Right lung (tissue), 5 donors: ENCODE data around the gene AMIGO2. TPM values are rescaled to one million over a fixed set of nuclear protein-coding genes. Genes with fewer than 3 reads are reported as not detected.

Experiments
- DNase-seq, 2 donors: peaks; one replicate each; pipeline ENCODE4 v3.0.0-alpha.2; 2013
- polyA plus RNA-seq, 5 donors: library from polyadenylated mRNA; unstranded; fragments of 120-200 nt; gene quantifications; one replicate each; pipeline versions ENCODE4 v1.2.1 to v1.2.3, GENCODE V29; 2013; ENCODE audit warnings: inconsistent platforms in 1 of 5, low replicate concordance in 1 of 5; ENCODE audit not compliant: insufficient read length in 5 of 5, insufficient read depth in 1 of 5

AMIGO2 gene
- polyA plus RNA-seq, 5 donors: 2.2 to 3.8 (median 2.9) TPM

GRCh38 chr12:47035484-47035883, 44.3 kb downstream of the AMIGO2 start:
- DNase-seq: no peak

GRCh38 chr12:47034661-47035060, 45.1 kb downstream of the AMIGO2 start:
- DNase-seq: no peak

DNA sequence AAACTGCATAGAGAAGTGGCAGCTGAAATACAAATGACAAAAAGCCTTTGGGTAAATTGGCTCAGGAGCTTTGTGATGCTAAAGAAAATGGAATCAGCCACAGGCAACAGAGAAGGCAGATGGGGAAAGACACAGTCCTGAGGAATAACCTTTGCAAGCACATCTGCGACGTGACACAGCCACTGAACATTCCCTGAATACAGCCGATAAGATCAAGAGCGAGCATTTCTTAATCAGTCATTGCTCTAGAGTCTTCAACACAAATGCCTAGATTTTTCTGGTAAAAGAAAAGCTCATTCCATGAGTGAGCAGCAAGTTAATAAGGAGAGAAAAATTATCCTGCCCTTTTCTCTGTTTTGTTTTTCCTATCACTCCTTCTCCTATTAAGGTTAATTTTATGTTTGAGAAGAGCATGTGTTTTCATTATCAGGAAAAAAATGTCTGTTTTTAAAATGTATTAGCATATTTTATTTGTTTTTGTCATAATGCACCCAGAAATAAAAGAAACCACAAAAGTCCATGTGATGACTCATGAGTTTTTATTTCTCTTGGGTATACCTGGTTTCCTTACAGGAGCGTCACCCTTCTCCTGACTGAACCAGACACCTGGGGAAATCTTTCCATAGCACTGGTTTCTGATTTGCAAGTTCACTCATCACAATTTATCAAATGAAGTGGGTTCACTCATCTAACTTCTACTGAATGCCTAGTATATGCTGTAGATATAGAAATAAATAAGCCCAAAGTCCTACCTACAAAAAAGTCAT, 45.8 kb downstream of the AMIGO2 start:
- no peak for DNase-seq

DNA sequence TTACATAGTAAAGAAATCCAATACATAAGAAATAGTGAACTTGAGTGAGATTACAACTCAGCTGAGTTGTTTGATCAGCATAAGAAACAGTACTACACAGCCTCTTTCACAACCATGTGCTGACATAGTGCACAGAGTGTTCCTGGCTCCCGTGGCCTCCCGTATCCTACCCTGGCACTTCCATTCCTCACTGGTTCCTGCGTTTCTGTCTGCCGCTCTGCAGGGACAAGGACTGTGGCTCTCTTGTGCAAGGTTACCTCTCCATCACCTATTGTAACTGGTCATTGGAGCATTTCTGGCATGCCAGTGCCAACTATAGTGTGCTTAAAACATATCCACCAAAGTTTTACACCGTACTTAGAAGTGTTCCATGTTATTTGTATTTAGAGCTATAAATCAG, 46.7 kb downstream of the AMIGO2 start:
- no peak for DNase-seq

DNA sequence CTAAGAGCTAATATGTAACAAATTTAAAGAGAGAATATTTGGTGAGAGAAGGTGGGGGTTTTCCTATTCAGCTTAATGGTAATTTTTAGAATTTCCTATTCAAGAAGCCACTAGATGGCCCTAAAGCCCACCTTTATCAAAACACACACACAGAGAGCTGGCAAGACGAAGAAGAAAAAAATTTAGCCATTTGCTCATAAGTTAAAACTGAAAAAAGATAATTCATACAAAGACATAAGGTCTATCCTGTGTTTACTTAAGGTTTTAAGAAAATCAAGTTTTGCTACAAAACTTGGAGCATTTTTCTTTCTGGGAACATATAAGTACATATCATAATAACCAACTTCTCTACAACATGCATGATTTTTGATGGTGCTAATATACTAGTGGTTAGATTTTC, 47.1 kb downstream of the AMIGO2 start:
- DNase-seq: peak; percentile 35 to 52

DNA sequence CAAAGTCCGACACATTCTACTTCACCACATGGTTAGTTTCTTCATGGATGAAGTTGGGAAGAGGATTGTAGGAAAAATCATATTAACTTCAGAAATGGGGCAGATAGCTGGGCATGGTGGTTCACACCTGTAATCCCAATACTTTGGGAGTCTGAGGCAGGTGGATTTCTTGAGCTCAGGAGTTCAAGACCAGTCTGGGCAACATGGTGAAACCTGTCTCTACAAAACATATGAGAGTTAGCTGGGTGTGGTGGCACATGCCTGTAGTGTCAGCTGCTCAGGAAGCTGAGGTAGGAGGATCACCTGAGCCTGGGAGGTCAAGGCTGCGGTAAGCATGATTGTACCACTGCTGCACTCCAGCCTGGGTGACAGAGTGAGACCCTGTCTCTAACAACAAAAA, 49.9 kb downstream of the AMIGO2 start:
- DNase-seq: no peak

GRCh38 chr12:47028981-47029708, 50.6 kb downstream of the AMIGO2 start:
- DNase-seq: no peak

GRCh38 chr12:47028186-47028585, 51.6 kb downstream of the AMIGO2 start:
- DNase-seq: no peak

Other genes with a start within 250 kb of the AMIGO2 start
- gene PCED1B, start 338 bp downstream of the AMIGO2 start, polyA plus RNA-seq: 1 to 10 TPM in 3 of 5 donors, under 1 TPM in 2; 0.59 to 1.9 (median 1.3) TPM